MCF 10A (cell line): Measurements from ENCODE around the gene HOXC11. TPM values are rescaled to one million over a fixed set of nuclear protein-coding genes. Genes with fewer than 3 reads are reported as not detected.
A peak's percentile ranks its signal among the peaks of the same experiment; 100 is the strongest.

Experiments
- BruUV-seq: library from RNA; stranded (reverse); fragments of 400-500 nt; replicated peaks from 2 replicates; lab custom pipeline; 2021; lab: Mats Ljungman, UMichigan
- CTCF ChIA-PET: fragments of 300-600 bp; sonication (Branson Sonifier 250); formaldehyde crosslinking; extraction: SDS; loops from one replicate; lab custom pipeline; 2021; ENCODE audit warnings: antibody characterized with exemption, inconsistent platforms; lab: Yijun Ruan, JAX
- POLR2A ChIA-PET: fragments of 300-600, 350-650 bp; sonication (Branson Sonifier 250); formaldehyde crosslinking; extraction: SDS; loops from one replicate; lab custom pipeline; 2020; ENCODE audit warnings: antibody characterized with exemption, inconsistent platforms; lab: Yijun Ruan, JAX
- DNase-seq: peaks from one replicate; pipeline ENCODE4 v3.0.0-alpha.2; 2018; ENCODE audit not compliant: unreplicated experiment
- H3K27ac Mint-ChIP-seq: one replicate; pipeline ENCODE4 v1.8.0; 2022; ENCODE audit warnings: mild to moderate bottlenecking, low read depth, mixed read lengths; ENCODE audit not compliant: unreplicated experiment
- H3K27me3 Mint-ChIP-seq: one replicate; pipeline ENCODE4 v1.8.0; 2022; ENCODE audit warnings: mixed read lengths; ENCODE audit not compliant: insufficient read depth, unreplicated experiment
- H3K36me3 Mint-ChIP-seq: one replicate; pipeline ENCODE4 v1.8.0; 2022; ENCODE audit warnings: mild to moderate bottlenecking, moderate library complexity, mixed read lengths; ENCODE audit not compliant: insufficient read depth, unreplicated experiment
- H3K4me1 Mint-ChIP-seq: one replicate; pipeline ENCODE4 v1.8.0; 2022; ENCODE audit warnings: mixed read lengths; ENCODE audit not compliant: insufficient read depth, unreplicated experiment
- H3K4me3 Mint-ChIP-seq: one replicate; pipeline ENCODE4 v1.8.0; 2022; ENCODE audit warnings: mild to moderate bottlenecking, moderate library complexity, mixed read lengths; ENCODE audit not compliant: unreplicated experiment
- H3K9me3 Mint-ChIP-seq: one replicate; pipeline ENCODE4 v1.8.0; 2022; ENCODE audit warnings: mixed read lengths; ENCODE audit not compliant: unreplicated experiment
- intact Hi-C: fragments of 100-400 bp; cut with micrococcal nuclease; formaldehyde crosslinking; loops from 2 replicates; pipeline ENCODE4 v1.14.1; 2022
- total RNA-seq: library from RNA; stranded (reverse); gene quantifications from 2 replicates; pipeline ENCODE4 v1.2.3, GENCODE V29; 2022
- TF ChIP-seq, protein P1 (sequence below): fragments of 200-600 bp; IDR thresholded peaks from one replicate; pipeline ENCODE4 v1.8.0; 2022; ENCODE audit warnings: antibody characterized with exemption, mild to moderate bottlenecking; ENCODE audit not compliant: unreplicated experiment

HOXC11 gene
- total RNA-seq, 1 experiment from 2014 or later: 1.2 TPM

DNA sequence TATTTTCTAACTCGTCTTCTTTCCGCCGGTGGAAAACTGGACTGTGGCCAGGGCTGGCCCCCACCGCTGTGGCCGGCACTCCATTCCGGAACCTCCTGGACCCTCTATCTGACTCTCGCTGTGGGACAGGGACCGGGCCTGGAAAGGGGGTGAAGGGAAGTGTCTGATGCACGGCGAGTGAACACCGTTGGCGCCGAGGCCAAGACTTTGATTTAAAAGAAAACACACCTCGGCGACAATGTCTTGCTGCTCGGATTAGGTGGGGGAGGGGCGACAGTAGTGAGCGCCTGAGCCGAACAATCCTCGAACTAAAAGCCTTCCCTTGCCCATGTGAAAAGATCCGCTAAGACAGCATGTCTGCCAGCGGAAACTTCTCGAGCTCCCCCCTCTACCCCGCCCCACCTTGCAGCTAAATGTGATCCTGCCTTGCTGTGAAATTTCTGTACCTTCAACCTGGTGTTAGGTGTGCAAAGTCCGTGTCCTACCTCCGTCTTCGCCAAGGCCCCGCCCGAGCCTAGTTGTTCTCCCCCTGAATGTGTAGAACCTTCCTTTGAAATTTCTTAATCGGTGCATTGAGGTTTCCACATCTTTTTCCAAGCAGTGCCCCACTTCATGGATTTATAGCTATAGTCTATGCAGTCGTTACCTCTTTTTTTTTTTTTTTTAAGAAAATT is 2.7 kb downstream of the HOXC11 start:
- TSS peak; percentile 39 for BruUV-seq
- POLR2A ChIA-PET: interaction anchor here (1.1 kb wide), 1 partner anchor 9 kb away, joined by 3 read pairs; the partner anchor contains the start of gene HOXC10
- Mint-ChIP-seq H3K4me1 (peaks cover 19% of the 10 kb centered on the region), H3K4me3 (peak overlapping the region; percentile 39), H3K36me3 (no peaks in the 10 kb centered on the region), H3K27ac (no peak overlapping the region), H3K9me3 (no peaks in the 10 kb centered on the region), H3K27me3 (no peaks in the 10 kb centered on the region)
- intact Hi-C loops: no loop called here
- no peak for DNase-seq
- CTCF ChIA-PET: interaction anchor here (0.6 to 2.5 kb wide), 2 partner anchors 13 to 157 kb away, joined by 3 to 11 read pairs; no protein-coding TSS in a partner anchor
- TF ChIP-seq, protein P1, sequence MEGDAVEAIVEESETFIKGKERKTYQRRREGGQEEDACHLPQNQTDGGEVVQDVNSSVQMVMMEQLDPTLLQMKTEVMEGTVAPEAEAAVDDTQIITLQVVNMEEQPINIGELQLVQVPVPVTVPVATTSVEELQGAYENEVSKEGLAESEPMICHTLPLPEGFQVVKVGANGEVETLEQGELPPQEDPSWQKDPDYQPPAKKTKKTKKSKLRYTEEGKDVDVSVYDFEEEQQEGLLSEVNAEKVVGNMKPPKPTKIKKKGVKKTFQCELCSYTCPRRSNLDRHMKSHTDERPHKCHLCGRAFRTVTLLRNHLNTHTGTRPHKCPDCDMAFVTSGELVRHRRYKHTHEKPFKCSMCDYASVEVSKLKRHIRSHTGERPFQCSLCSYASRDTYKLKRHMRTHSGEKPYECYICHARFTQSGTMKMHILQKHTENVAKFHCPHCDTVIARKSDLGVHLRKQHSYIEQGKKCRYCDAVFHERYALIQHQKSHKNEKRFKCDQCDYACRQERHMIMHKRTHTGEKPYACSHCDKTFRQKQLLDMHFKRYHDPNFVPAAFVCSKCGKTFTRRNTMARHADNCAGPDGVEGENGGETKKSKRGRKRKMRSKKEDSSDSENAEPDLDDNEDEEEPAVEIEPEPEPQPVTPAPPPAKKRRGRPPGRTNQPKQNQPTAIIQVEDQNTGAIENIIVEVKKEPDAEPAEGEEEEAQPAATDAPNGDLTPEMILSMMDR: no peak

DNA sequence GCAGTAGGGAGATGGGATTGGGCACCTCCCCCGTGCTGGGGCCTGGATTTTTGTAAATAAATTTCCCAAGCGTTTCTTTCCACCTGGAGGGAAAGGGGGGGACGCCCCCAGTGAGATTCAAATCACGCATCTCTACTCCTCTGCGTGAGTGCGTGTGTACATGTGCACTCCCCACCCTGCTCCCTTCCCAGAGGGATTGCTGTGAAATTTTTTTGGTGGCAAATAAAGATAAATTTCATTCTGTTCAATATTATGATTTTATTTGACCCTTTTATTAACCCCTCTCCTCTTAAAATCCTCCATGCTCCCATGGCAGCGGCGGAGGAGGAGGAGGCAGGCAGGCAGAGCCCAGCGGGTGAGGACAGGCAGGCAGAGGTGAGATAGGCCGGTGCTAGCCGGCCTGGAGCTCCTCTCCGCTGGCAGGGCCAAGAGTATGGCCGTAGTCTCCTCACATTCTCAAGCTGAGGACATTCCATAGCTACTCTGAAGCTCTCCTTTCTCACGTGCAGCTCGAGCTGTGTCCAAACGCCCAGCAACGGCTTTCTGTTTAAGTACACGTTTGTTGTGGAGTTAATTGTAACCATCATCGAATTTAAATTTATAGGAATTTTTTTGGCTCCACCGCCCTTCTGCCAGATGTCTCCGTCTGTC is 3.4 kb downstream of the HOXC11 start:
- intact Hi-C loops: no loop called here
- H3K4me3 Mint-ChIP-seq: peak overlapping the region; percentile 39

DNA sequence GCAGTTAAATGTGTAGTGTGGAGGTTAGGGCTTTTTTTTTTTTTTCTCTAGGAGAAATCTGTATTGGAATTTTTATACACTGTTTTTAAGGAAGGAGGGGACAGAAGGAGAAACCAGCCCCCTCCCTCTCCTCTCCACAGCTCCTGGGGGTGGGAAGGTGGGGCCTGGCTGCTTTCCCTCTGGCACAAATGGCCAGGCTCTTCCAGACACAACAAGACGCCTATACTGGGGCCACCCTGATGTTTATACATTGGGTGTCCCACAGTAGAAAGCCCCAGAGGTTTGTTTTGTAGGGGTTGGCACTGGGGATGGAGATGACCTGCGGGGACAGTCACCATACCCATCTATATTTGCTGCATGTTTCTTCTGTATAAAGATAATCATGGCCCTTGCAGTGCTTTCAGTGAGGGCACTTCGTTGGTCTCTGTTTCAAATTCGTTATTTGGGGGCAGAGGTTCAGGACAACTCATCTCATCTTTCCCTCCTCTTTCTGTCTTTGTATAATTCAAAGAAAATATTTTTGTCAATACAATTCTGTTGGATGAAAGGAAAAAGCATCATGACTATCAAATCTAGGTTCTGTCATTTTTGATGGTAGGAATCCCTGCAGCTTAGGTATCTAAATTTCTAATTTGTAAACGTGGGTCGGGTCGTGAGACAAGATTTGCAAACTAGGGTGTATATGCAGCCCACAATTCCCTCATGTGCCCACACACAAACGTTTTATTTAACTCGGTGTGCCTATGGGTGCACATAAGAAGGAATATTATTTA is 4.1 kb downstream of the HOXC11 start:
- ChIA-PET POLR2A (interaction anchor here (0.9 kb wide), 1 partner anchor 23 kb away, joined by 4 read pairs; no protein-coding TSS in a partner anchor), CTCF (interaction anchor here (2.5 kb wide), 1 partner anchor 12 kb away, joined by 11 read pairs; no protein-coding TSS in a partner anchor)
- no TSS peak for BruUV-seq
- Mint-ChIP-seq H3K4me3 (no peak overlapping the region), H3K9me3 (no peaks in the 10 kb centered on the region), H3K4me1 (peaks cover 15% of the 10 kb centered on the region), H3K27ac (no peak overlapping the region), H3K27me3 (no peaks in the 10 kb centered on the region), H3K36me3 (no peaks in the 10 kb centered on the region)
- intact Hi-C loops: no loop called here
- TF ChIP-seq, protein P1: no peak
- no peak for DNase-seq

More for the DNA sequence above, 3.4 kb downstream of the HOXC11 start:
- ChIA-PET POLR2A (interaction anchor here (1.1 kb wide), 1 partner anchor 9 kb away, joined by 3 read pairs; the partner anchor contains the start of gene HOXC10), CTCF (interaction anchor here (0.6 to 2.5 kb wide), 2 partner anchors 12 to 158 kb away, joined by 3 to 11 read pairs; no protein-coding TSS in a partner anchor)
- TF ChIP-seq, protein P1: no peak
- Mint-ChIP-seq H3K9me3 (no peaks in the 10 kb centered on the region), H3K27me3 (no peaks in the 10 kb centered on the region), H3K36me3 (no peaks in the 10 kb centered on the region), H3K27ac (no peak overlapping the region), H3K4me1 (peaks cover 19% of the 10 kb centered on the region)
- BruUV-seq: no TSS peak
- no peak for DNase-seq
